KOPT-K1 (cell line): Measurements from ENCODE around the gene LHFPL3.
"Not testable (repeated sequence)": the region's sequence is repeated elsewhere in the genome, so short reads cannot be mapped to it uniquely, and the experiment has no call there.

Source experiments
- H3K27ac ChIP-seq: fragments of 200-600 bp; sonication (generic); 2 replicates; pipeline ENCODE4 v1.5.1; 2016; ENCODE audit warnings: antibody characterized with exemption, mild to moderate bottlenecking, low read depth, low read length; ENCODE audit not compliant: poor library complexity, severe bottlenecking
- H3K36me3 ChIP-seq: fragments of 200-600 bp; sonication (generic); 2 replicates; pipeline ENCODE4 v1.5.1; 2017; ENCODE audit warnings: antibody characterized with exemption, mild to moderate bottlenecking, low read length, moderate library complexity; ENCODE audit not compliant: insufficient read depth
- H3K9me3 ChIP-seq: fragments of 200-600 bp; sonication (generic); 2 replicates; pipeline ENCODE4 v1.5.1; 2017; ENCODE audit warnings: antibody characterized with exemption, low read length, mild to moderate bottlenecking; ENCODE audit not compliant: insufficient read depth, poor library complexity, severe bottlenecking

LHFPL3 gene

GRCh38 chr7:104328296-104328969, at the start of gene LHFPL3:
Gene LHFPL3, plus strand, starts transcription at chr7:104328603.
- no peak within 1 kb of the TSS for H3K27ac ChIP-seq
- peaks cover 5% of the 10 kb centered on the region for H3K9me3 ChIP-seq
- no peaks in the 10 kb centered on the region for H3K36me3 ChIP-seq

- not testable (repeated sequence) for H3K9me3 ChIP-seq, H3K27ac ChIP-seq, H3K36me3 ChIP-seq
Measured at GRCh38 chr7:104281685-104282084, 46.7 kb upstream of the LHFPL3 start.

DNA sequence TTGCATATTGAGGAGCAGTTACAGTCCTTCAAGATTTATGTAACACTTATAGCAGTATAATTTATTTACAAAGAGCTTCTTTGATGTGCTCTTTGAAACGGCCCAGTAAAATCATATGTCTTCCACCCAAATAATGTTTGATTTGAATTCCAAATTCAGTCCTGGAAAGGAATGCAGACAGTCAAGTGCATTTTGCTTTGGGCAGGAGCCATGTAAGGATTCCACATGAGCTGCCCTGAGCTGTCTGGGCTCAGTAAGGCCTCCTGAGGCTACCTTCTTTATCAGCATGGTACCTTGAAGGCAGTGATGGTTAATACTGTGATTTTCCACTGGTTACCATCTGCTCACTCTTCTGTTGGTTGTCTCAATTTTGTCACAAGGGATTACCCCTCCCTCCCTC, 41.6 kb upstream of the LHFPL3 start:
- Histone ChIP-seq H3K27ac (no peak overlapping the region), H3K9me3 (no peaks in the 10 kb centered on the region), H3K36me3 (no peaks in the 10 kb centered on the region)

GRCh38 chr7:104288137-104288536, 40.3 kb upstream of the LHFPL3 start:
- Histone ChIP-seq H3K36me3 (no peaks in the 10 kb centered on the region), H3K9me3 (no peaks in the 10 kb centered on the region), H3K27ac (no peak overlapping the region)

- no peaks in the 10 kb centered on the region for H3K9me3 ChIP-seq
- no peak overlapping the region for H3K27ac ChIP-seq
- H3K36me3 ChIP-seq = no peaks in the 10 kb centered on the region
Measured at GRCh38 chr7:104294291-104294690, 34.1 kb upstream of the LHFPL3 start.

DNA sequence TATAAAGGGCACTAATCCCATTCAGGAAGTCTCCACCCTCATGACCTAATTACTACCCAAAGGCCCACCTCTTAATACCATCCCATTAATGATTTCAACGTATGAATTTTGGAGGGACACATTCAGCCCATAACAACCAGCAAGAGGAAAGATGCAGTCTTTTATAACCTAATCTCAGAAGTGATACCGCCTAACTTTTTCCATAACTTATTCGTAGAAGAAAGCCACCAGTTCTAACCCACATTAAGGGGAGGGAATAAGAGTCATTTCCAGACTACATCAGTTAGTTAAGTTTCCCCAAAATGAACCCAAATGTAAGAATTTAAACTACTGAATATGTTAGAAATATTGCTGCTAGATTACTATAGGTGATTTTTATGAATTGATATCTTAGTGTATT, 32.1 kb upstream of the LHFPL3 start:
- Histone ChIP-seq H3K9me3 (no peaks in the 10 kb centered on the region), H3K36me3 (no peaks in the 10 kb centered on the region), H3K27ac (no peak overlapping the region)

- no peaks in the 10 kb centered on the region for H3K9me3 ChIP-seq
- no peak overlapping the region for H3K27ac ChIP-seq
- no peaks in the 10 kb centered on the region for H3K36me3 ChIP-seq
Measured at GRCh38 chr7:104296900-104297299, 31.5 kb upstream of the LHFPL3 start.

GRCh38 chr7:104299323-104299722, 29.1 kb upstream of the LHFPL3 start:
- H3K27ac ChIP-seq = no peak overlapping the region
- no peaks in the 10 kb centered on the region for H3K36me3 ChIP-seq
- H3K9me3 ChIP-seq = no peaks in the 10 kb centered on the region

GRCh38 chr7:104299777-104300176, 28.6 kb upstream of the LHFPL3 start:
- no peak overlapping the region for H3K27ac ChIP-seq
- H3K36me3 ChIP-seq = no peaks in the 10 kb centered on the region
- H3K9me3 ChIP-seq = no peaks in the 10 kb centered on the region

DNA sequence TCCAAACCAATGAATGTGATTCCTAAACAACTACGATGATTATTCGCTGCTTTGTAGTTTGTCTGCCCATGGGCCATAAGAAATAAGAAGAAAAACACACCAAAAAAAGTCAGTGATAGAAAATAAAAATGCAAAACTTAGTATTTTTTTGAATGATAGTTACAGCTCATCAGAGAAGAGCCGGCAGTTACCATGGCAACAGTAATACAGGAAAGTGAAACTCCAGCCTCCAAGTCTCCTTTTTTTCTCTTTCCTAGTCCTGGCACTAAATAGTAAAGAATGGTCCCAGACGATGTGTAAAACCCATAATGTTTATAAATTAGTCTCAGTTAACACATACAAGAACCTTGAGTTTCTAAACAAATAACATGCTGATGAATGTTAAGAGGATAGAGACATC, 21.6 kb upstream of the LHFPL3 start:
- Histone ChIP-seq H3K27ac (no peak overlapping the region), H3K36me3 (no peaks in the 10 kb centered on the region), H3K9me3 (no peaks in the 10 kb centered on the region)

DNA sequence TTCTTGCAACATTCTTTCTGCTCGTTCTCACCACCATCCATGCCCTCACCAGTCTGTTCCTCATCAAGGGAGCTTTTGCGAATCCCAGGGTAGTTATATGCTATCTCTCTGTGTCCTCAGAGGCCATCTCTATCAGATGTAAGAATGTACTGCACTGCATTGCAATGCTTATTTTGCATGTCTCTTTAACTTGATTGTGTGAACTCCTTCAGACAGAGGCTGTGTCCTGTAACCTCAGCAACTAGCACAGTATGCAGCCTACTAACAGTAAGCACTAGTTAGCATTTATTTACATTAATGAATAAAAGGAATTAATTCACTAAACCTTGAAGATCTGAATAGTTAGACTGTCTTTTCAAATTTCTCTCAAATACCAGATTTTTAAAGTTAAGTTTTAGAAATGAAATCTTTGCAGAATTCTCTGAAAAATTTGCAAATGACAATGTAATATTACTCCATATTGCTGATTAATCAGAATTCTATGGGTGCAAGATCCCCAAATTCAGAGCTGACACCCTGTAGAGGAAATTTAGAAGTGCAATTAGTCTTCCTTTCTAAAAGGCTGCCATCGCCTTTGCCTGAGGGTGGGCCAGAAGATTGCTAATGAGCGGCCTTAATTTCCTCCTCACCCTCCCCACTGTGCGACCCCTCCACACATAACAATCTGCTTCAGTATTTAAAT, 10.3 kb upstream of the LHFPL3 start:
- H3K36me3 ChIP-seq = no peaks in the 10 kb centered on the region
- peaks cover 11% of the 10 kb centered on the region for H3K9me3 ChIP-seq
- no peak overlapping the region for H3K27ac ChIP-seq

- Histone ChIP-seq H3K27ac (no peak overlapping the region), H3K9me3 (peaks cover 5% of the 10 kb centered on the region), H3K36me3 (no peaks in the 10 kb centered on the region)
Measured at GRCh38 chr7:104327534-104327933, 869 bp upstream of the LHFPL3 start.

DNA sequence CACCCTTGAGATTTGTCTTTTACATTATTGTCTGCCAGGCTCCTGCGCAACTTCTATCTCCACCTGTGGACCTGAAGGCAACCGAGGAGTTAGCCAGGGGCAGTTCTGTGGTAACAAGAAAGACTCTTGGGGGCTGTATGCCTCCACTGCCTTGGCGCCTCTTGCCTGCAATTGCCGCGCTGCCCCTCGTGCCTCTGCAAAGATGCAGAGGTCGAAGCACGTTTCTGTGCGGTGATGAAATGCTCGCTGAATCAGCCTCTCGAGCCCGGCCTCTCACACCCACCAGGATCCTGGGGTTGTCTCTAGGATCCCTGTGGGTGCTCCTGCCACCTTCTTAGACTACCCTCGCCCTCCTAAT, 486 bp upstream of the LHFPL3 start:
- H3K27ac ChIP-seq = no peak overlapping the region
- peaks cover 5% of the 10 kb centered on the region for H3K9me3 ChIP-seq
- H3K36me3 ChIP-seq = no peaks in the 10 kb centered on the region

- no peak overlapping the region for H3K27ac ChIP-seq
- peaks cover 5% of the 10 kb centered on the region for H3K9me3 ChIP-seq
- H3K36me3 ChIP-seq = no peaks in the 10 kb centered on the region
Measured at GRCh38 chr7:104328970-104329825, 795 bp downstream of the LHFPL3 start.

DNA sequence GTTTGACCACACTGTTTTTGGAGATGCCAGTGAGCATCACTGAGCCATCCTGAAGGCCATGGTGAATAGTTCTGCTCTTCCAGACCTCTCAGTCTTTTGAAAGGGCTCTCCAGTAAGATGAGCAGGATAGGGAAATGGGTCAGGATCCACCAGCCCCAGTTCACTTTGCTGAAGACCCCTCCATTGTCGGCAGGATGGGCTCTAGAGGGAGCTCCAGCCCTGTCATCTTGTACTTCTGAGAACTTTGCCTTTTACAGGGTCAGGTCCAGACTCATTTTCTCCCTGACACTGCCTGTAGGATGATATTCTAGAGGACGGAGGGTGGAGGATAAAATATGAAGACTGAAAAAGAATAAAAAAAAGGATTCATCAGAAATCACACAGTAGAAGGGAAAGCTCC, 13.1 kb downstream of the LHFPL3 start:
- H3K36me3 ChIP-seq = no peaks in the 10 kb centered on the region
- no peak overlapping the region for H3K27ac ChIP-seq
- no peaks in the 10 kb centered on the region for H3K9me3 ChIP-seq
